ENCODE results near the gene PLA2G4F.
A peak's percentile ranks its signal among the peaks of the same experiment; 100 is the strongest.

PLA2G4F gene

DNA sequence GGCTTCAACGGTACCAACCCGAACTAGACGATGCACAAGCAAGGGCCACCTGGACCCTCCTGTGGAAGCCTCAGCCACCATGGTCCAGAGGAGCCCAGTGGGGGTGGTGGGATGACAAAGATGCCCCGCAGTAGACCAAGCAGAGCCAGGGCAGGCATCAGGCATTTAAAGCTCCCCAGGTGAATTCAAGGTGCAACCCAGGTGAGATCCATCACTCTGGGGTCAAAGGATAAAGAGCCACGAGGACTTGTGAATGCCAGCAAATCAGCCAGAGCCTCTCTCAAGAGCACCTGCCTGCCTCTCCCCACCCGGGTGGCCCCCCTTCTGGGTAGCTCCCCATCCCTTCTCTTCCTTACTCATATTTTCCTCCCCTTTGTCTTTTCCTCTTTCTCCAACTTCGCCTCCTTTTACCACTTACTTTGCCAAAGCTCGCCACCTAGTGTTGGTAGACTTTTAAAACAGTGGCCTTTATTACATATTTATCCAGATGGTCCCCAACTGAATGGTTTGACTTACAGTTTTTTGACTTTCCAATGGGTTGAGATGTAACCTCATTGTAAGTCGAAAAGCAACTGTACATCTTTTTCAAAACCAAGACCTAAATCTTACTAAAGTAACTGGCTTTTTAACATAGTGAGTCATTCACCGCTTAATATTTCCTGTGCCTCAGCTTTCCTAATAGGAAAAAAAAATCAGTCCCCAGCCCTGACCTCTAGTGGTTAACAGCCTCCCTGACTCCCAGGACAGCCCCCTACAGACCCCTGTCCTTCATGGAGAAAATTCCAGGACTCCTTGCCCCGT lies 18.8 kb downstream of the PLA2G4F start:
- Histone ChIP-seq H2AFZ (ENCODE audit: insufficient read depth, low read length, poor library complexity) (no peak overlapping the region), H3K4ac (ENCODE audit: low read depth, low read length) (no peak overlapping the region), H4K8ac (ENCODE audit: low read depth, low read length) (no peak overlapping the region), H3K4me1 (ENCODE audit: control insufficient read depth in 1 of 2, insufficient read depth in 2 of 2, low read length in 2 of 2) (no peaks in the 10 kb centered on the region), H3K18ac (ENCODE audit: low read length) (no peak overlapping the region), H3K9ac (ENCODE audit: low read length) (no peak overlapping the region), H3K4me2 (ENCODE audit: low read length) (no peak overlapping the region), H3K23ac (ENCODE audit: low read length) (no peak overlapping the region), H3K27ac (ENCODE audit: low read depth, low read length) (no peak overlapping the region), H3K79me2 (ENCODE audit: control insufficient read depth, insufficient read depth, low read length, poor library complexity) (no peaks in the 10 kb centered on the region), H3K79me1 (ENCODE audit: low read length) (no peaks in the 10 kb centered on the region), H4K91ac (ENCODE audit: low read depth, low read length) (no peak overlapping the region), H2BK120ac (ENCODE audit: insufficient read depth, low read length, poor library complexity) (no peak overlapping the region), H2BK12ac (ENCODE audit: low read length) (no peak overlapping the region), H3K9me3 (ENCODE audit: insufficient read depth, low read depth, low read length) (peaks cover 4% of the 10 kb centered on the region), H3K27me3 (ENCODE audit: insufficient read depth, low read length) (no peaks in the 10 kb centered on the region), H2BK5ac (ENCODE audit: low read depth, low read length, poor library complexity) (no peak overlapping the region), H3K14ac (ENCODE audit: low read length) (no peak overlapping the region), H4K12ac (ENCODE audit: low read depth, low read length) (no peak overlapping the region), H3K4me3 (ENCODE audit: low read depth, low read length) (no peak overlapping the region), H3K36me3 (ENCODE audit: control insufficient read depth in 1 of 2, insufficient read depth in 2 of 2, low read length in 2 of 2) (no peaks in the 10 kb centered on the region), H2AK5ac (ENCODE audit: low read length) (no peak overlapping the region)
- WGBS (ENCODE audit: extremely low coverage, insufficient coverage, insufficient read length) = 100% methylated on average over 1 of the region's 11 CpGs
- DNase-seq = peak in 1 of 2 donors; percentile 66

DNA sequence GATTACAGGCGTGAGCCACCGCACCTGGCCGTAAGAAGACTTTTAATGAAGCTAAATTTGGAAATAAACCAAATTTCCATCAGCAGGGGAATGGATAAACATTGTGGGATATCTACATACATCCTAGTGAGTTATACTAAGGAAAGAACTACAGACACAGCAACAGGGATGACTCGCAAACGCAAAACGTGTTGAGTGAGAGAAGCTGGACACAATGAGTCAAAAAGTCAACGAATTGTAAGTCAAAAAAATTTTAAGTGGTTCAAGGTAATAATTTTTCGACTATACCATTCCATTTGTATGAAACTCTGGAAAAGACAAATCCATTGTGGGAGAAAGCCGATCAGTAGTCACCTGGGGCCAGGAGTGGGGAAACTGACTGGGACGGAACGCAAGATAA lies 19.9 kb downstream of the PLA2G4F start:
- H2AK5ac ChIP-seq (ENCODE audit: low read length) = no peak overlapping the region
- DNase-seq = no peak
- H3K27ac ChIP-seq (ENCODE audit: low read depth, low read length) = no peak overlapping the region
- no peaks in the 10 kb centered on the region for H3K4me1 ChIP-seq (ENCODE audit: control insufficient read depth in 1 of 2, insufficient read depth in 2 of 2, low read length in 2 of 2)
- no peak overlapping the region for H3K18ac ChIP-seq (ENCODE audit: low read length)
- WGBS (ENCODE audit: extremely low coverage, insufficient coverage, insufficient read length) = no CpG with 5 or more reads among the region's 11 CpGs
- no peak overlapping the region for H4K12ac ChIP-seq (ENCODE audit: low read depth, low read length)
- no peak overlapping the region for H2BK12ac ChIP-seq (ENCODE audit: low read length)
- no peaks in the 10 kb centered on the region for H3K79me1 ChIP-seq (ENCODE audit: low read length)
- peaks cover 4% of the 10 kb centered on the region for H3K9me3 ChIP-seq (ENCODE audit: insufficient read depth, low read depth, low read length)
- no peak overlapping the region for H3K9ac ChIP-seq (ENCODE audit: low read length)
- no peak overlapping the region for H3K4me2 ChIP-seq (ENCODE audit: low read length)
- H2AFZ ChIP-seq (ENCODE audit: insufficient read depth, low read length, poor library complexity) = no peak overlapping the region
- H3K23ac ChIP-seq (ENCODE audit: low read length) = no peak overlapping the region
- H3K14ac ChIP-seq (ENCODE audit: low read length) = no peak overlapping the region
- H4K91ac ChIP-seq (ENCODE audit: low read depth, low read length) = no peak overlapping the region
- no peaks in the 10 kb centered on the region for H3K27me3 ChIP-seq (ENCODE audit: insufficient read depth, low read length)
- H2BK5ac ChIP-seq (ENCODE audit: low read depth, low read length, poor library complexity) = no peak overlapping the region
- H3K79me2 ChIP-seq (ENCODE audit: control insufficient read depth, insufficient read depth, low read length, poor library complexity) = no peaks in the 10 kb centered on the region
- H2BK120ac ChIP-seq (ENCODE audit: insufficient read depth, low read length, poor library complexity) = no peak overlapping the region
- H3K36me3 ChIP-seq (ENCODE audit: control insufficient read depth in 1 of 2, insufficient read depth in 2 of 2, low read length in 2 of 2) = no peaks in the 10 kb centered on the region
- no peak overlapping the region for H3K4me3 ChIP-seq (ENCODE audit: low read depth, low read length)
- H4K8ac ChIP-seq (ENCODE audit: low read depth, low read length) = no peak overlapping the region
- H3K4ac ChIP-seq (ENCODE audit: low read depth, low read length) = no peak overlapping the region

DNA sequence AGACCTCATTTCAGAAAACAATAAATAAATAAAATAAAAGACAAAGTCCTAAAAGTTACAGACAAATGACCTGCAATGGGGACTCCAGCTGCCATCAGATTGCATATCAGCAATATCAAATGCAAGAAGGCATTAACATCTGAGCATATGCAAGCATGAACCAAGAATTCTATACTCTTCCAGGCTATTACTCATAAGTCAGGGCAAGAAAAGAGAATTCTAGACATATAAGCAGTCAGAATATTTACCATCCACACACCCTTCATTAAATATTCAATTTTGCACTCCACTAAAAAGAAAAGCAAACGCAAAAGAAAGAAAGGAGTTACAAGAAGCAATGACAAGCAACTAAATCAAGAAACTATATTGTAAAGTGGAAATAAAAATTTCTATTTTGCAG lies 21.1 kb downstream of the PLA2G4F start:
- Histone ChIP-seq H3K9ac (ENCODE audit: low read length) (no peak overlapping the region), H3K4me1 (ENCODE audit: control insufficient read depth in 1 of 2, insufficient read depth in 2 of 2, low read length in 2 of 2) (no peaks in the 10 kb centered on the region), H2BK5ac (ENCODE audit: low read depth, low read length, poor library complexity) (no peak overlapping the region), H3K36me3 (ENCODE audit: control insufficient read depth in 1 of 2, insufficient read depth in 2 of 2, low read length in 2 of 2) (no peaks in the 10 kb centered on the region), H2AFZ (ENCODE audit: insufficient read depth, low read length, poor library complexity) (no peak overlapping the region), H3K27ac (ENCODE audit: low read depth, low read length) (no peak overlapping the region), H3K4me2 (ENCODE audit: low read length) (no peak overlapping the region), H4K12ac (ENCODE audit: low read depth, low read length) (no peak overlapping the region), H2BK12ac (ENCODE audit: low read length) (no peak overlapping the region), H3K79me2 (ENCODE audit: control insufficient read depth, insufficient read depth, low read length, poor library complexity) (no peaks in the 10 kb centered on the region), H3K79me1 (ENCODE audit: low read length) (no peaks in the 10 kb centered on the region), H3K18ac (ENCODE audit: low read length) (no peak overlapping the region), H3K23ac (ENCODE audit: low read length) (no peak overlapping the region), H3K9me3 (ENCODE audit: insufficient read depth, low read depth, low read length) (peaks cover 4% of the 10 kb centered on the region), H4K91ac (ENCODE audit: low read depth, low read length) (no peak overlapping the region), H2BK120ac (ENCODE audit: insufficient read depth, low read length, poor library complexity) (no peak overlapping the region), H3K27me3 (ENCODE audit: insufficient read depth, low read length) (no peaks in the 10 kb centered on the region), H3K14ac (ENCODE audit: low read length) (no peak overlapping the region), H3K4me3 (ENCODE audit: low read depth, low read length) (no peak overlapping the region), H3K4ac (ENCODE audit: low read depth, low read length) (no peak overlapping the region), H4K8ac (ENCODE audit: low read depth, low read length) (no peak overlapping the region), H2AK5ac (ENCODE audit: low read length) (no peak overlapping the region)
- WGBS (ENCODE audit: extremely low coverage, insufficient coverage, insufficient read length) = no CpG with 5 or more reads among the region's 1 CpG
- no peak for DNase-seq

DNA sequence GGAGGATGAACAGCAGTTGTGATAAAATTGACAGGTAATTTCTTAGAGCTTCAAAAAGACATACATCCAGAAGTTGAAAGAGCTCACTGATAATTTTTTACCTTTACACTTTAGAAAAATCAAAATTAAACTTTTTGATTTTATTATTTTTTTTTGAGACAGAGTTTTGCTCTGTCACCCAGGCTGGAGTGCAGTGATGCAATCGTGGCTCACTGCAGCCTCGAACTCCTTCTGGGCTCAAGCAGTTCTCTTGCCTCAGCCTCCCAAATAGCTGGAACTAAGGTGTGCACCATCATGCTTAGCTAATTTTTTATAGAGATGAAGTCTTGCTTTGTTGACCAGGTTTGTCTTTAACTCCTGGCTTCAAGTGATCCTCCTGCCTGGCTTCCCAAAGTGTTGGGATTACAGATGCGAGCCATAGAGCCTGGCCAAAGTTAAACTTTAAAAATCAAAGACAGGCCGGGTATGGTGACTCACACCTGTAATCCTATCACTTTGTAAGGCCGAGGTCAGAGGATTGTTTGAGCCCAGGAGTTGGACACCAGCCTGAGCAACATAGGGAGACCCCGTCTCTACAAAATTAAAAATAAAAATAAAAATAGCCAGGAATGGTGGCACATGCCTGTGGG lies 21.7 kb downstream of the PLA2G4F start:
- Histone ChIP-seq H4K8ac (ENCODE audit: low read depth, low read length) (no peak overlapping the region), H3K14ac (ENCODE audit: low read length) (no peak overlapping the region), H2BK120ac (ENCODE audit: insufficient read depth, low read length, poor library complexity) (no peak overlapping the region), H2AFZ (ENCODE audit: insufficient read depth, low read length, poor library complexity) (no peak overlapping the region), H3K79me1 (ENCODE audit: low read length) (no peaks in the 10 kb centered on the region), H3K9me3 (ENCODE audit: insufficient read depth, low read depth, low read length) (peaks cover 3% of the 10 kb centered on the region), H2AK5ac (ENCODE audit: low read length) (no peak overlapping the region), H3K18ac (ENCODE audit: low read length) (no peak overlapping the region), H3K4me3 (ENCODE audit: low read depth, low read length) (no peak overlapping the region), H2BK12ac (ENCODE audit: low read length) (no peak overlapping the region), H3K27me3 (ENCODE audit: insufficient read depth, low read length) (no peaks in the 10 kb centered on the region), H4K91ac (ENCODE audit: low read depth, low read length) (no peak overlapping the region), H3K9ac (ENCODE audit: low read length) (no peak overlapping the region), H3K23ac (ENCODE audit: low read length) (no peak overlapping the region), H3K4me2 (ENCODE audit: low read length) (no peak overlapping the region), H3K4ac (ENCODE audit: low read depth, low read length) (no peak overlapping the region), H4K12ac (ENCODE audit: low read depth, low read length) (no peak overlapping the region), H2BK5ac (ENCODE audit: low read depth, low read length, poor library complexity) (no peak overlapping the region), H3K36me3 (ENCODE audit: control insufficient read depth in 1 of 2, insufficient read depth in 2 of 2, low read length in 2 of 2) (no peaks in the 10 kb centered on the region), H3K4me1 (ENCODE audit: control insufficient read depth in 1 of 2, insufficient read depth in 2 of 2, low read length in 2 of 2) (no peaks in the 10 kb centered on the region), H3K79me2 (ENCODE audit: control insufficient read depth, insufficient read depth, low read length, poor library complexity) (no peaks in the 10 kb centered on the region), H3K27ac (ENCODE audit: low read depth, low read length) (no peak overlapping the region)
- no CpG with 5 or more reads among the region's 6 CpGs for WGBS (ENCODE audit: extremely low coverage, insufficient coverage, insufficient read length)
- no peak for DNase-seq
